Stimulated activated CD4-positive, alpha-beta T cell treated with anti-CD3 and anti-CD28 coated beads, Interleukin-4, amount 100 ng/mL, for 24 hours (primary cell): Measurements from ENCODE around the gene MKS1.
A peak's percentile ranks its signal among the peaks of the same experiment; 100 is the strongest.

Experiments used
- DNase-seq: peaks from one replicate; pipeline ENCODE4 v3.0.0-alpha.2; 2020

The MKS1 gene

GRCh38 chr17:58219007-58219788 lies at the start of gene MKS1:
Gene MKS1 (minus strand): TSS chr17:58219255. CDS start chr17:58219230, 25 bp downstream.
- DNase-seq: peak; percentile 95

GRCh38 chr17:58268326-58268725 lies 49.3 kb upstream of the MKS1 start:
- DNase-seq: no peak

- DNase-seq: no peak
Observed at GRCh38 chr17:58267347-58268324, 48.6 kb upstream of the MKS1 start.

GRCh38 chr17:58265902-58266875 lies 47.1 kb upstream of the MKS1 start:
- DNase-seq: no peak

- no peak for DNase-seq
Observed at GRCh38 chr17:58265271-58265670, 46.2 kb upstream of the MKS1 start.

GRCh38 chr17:58264407-58265103 lies 45.5 kb upstream of the MKS1 start:
- DNase-seq: no peak

GRCh38 chr17:58263773-58264172 lies 44.7 kb upstream of the MKS1 start:
- no peak for DNase-seq

- no peak for DNase-seq
Observed at GRCh38 chr17:58262149-58262548, 43.1 kb upstream of the MKS1 start.

- no peak for DNase-seq
Observed at GRCh38 chr17:58254803-58255202, 35.7 kb upstream of the MKS1 start.

GRCh38 chr17:58253082-58253481 lies 34.0 kb upstream of the MKS1 start:
- DNase-seq: no peak

- DNase-seq: no peak
Observed at GRCh38 chr17:58252141-58252540, 33.1 kb upstream of the MKS1 start.

- DNase-seq: no peak
Observed at GRCh38 chr17:58250344-58251011, 31.4 kb upstream of the MKS1 start.

GRCh38 chr17:58249270-58250133 lies 30.4 kb upstream of the MKS1 start:
- peak; percentile 84 for DNase-seq

- DNase-seq: no peak
Observed at GRCh38 chr17:58248955-58249269, 29.9 kb upstream of the MKS1 start.

- DNase-seq: no peak
Observed at GRCh38 chr17:58247511-58248363, 28.7 kb upstream of the MKS1 start.

- no peak for DNase-seq
Observed at GRCh38 chr17:58246781-58247180, 27.7 kb upstream of the MKS1 start.

- no peak for DNase-seq
Observed at GRCh38 chr17:58246104-58246740, 27.2 kb upstream of the MKS1 start.

- no peak for DNase-seq
Observed at GRCh38 chr17:58245428-58246103, 26.5 kb upstream of the MKS1 start.
